ENCODE results near the gene CCDC40.

GRCh38 chr17:80137131-80137530, 100.7 kb downstream of the CCDC40 start:
- no peak for TF ChIP-seq POLR2A (IDR thresholded peaks at IDR 0.05)
- no peak for TF ChIP-seq CTCF (IDR thresholded peaks at IDR 0.05)

Data from Peyer's patch (tissue), 4 donors.